ENCODE measurements around the gene MSMP. TPM values are rescaled to one million over a fixed set of nuclear protein-coding genes. Genes with fewer than 3 reads are reported as not detected.

The MSMP gene
- total RNA-seq, 1 experiment from 2014 or later = not detected

GRCh38 chr9:35771534-35771933 lies 17.5 kb upstream of the MSMP start:
- no peak for DNase-seq (ENCODE audit: low read depth)

- DNase-seq (ENCODE audit: low read depth) = no peak
These were observed 17.0 kb upstream of the MSMP start for GRCh38 chr9:35771075-35771433.

- DNase-seq (ENCODE audit: low read depth) = no peak
These were observed 15.7 kb upstream of the MSMP start for GRCh38 chr9:35769763-35770162.

- no peak for DNase-seq (ENCODE audit: low read depth)
These were observed 13.4 kb upstream of the MSMP start for GRCh38 chr9:35767458-35767857.

GRCh38 chr9:35766997-35767396 lies 12.9 kb upstream of the MSMP start:
- DNase-seq (ENCODE audit: low read depth) = no peak

- no peak for DNase-seq (ENCODE audit: low read depth)
These were observed 9.7 kb upstream of the MSMP start for GRCh38 chr9:35763803-35764202.

- DNase-seq (ENCODE audit: low read depth) = no peak
These were observed 9.1 kb upstream of the MSMP start for GRCh38 chr9:35763181-35763580.

GRCh38 chr9:35760651-35761050 lies 6.6 kb upstream of the MSMP start:
- DNase-seq (ENCODE audit: low read depth) = peak; percentile 47

- DNase-seq (ENCODE audit: low read depth) = no peak
These were observed 5.7 kb upstream of the MSMP start for GRCh38 chr9:35759795-35760194.

- DNase-seq (ENCODE audit: low read depth) = no peak
These were observed 4.5 kb upstream of the MSMP start for GRCh38 chr9:35758475-35759050.

- DNase-seq (ENCODE audit: low read depth) = no peak
These were observed 3.8 kb upstream of the MSMP start for GRCh38 chr9:35757892-35758275.

- DNase-seq (ENCODE audit: low read depth) = no peak
These were observed 3.3 kb upstream of the MSMP start for GRCh38 chr9:35757226-35757891.

GRCh38 chr9:35756275-35757225 lies 2.5 kb upstream of the MSMP start:
- peak; percentile 22 for DNase-seq (ENCODE audit: low read depth)

- DNase-seq (ENCODE audit: low read depth) = no peak
These were observed 995 bp upstream of the MSMP start for GRCh38 chr9:35755071-35755470.

GRCh38 chr9:35753466-35753865 lies 610 bp downstream of the MSMP start:
- DNase-seq (ENCODE audit: low read depth) = no peak

GRCh38 chr9:35750256-35750531 lies 3.9 kb downstream of the MSMP start:
- DNase-seq (ENCODE audit: low read depth) = no peak

GRCh38 chr9:35749515-35750255 lies 4.4 kb downstream of the MSMP start:
- no peak for DNase-seq (ENCODE audit: low read depth)

- DNase-seq (ENCODE audit: low read depth) = peak; percentile 72
These were observed 5.1 kb downstream of the MSMP start, which contains the start of the genes GBA2 and RGP1 for GRCh38 chr9:35748858-35749514. GBA2 (minus strand) TSS chr9:35749228; CDS start chr9:35748704, 524 bp downstream. RGP1 (plus strand) TSS chr9:35749287; CDS start chr9:35749756, 469 bp downstream.

GRCh38 chr9:35748242-35748857 lies 5.7 kb downstream of the MSMP start:
- DNase-seq (ENCODE audit: low read depth) = no peak

- DNase-seq (ENCODE audit: low read depth) = no peak
These were observed 7.5 kb downstream of the MSMP start for GRCh38 chr9:35746583-35746982.

GRCh38 chr9:35745569-35745968 lies 8.5 kb downstream of the MSMP start:
- no peak for DNase-seq (ENCODE audit: low read depth)
